ENCODE data around the gene STAG1.

GRCh38 chr3:136291302-136291701 is 460.9 kb downstream of the STAG1 start:
- TF ChIP-seq CTCF (IDR thresholded peaks at IDR 0.05; ENCODE audit: poor library complexity, severe bottlenecking) = no peak
- no peak for TF ChIP-seq MXI1 (conservative IDR thresholded peaks at IDR 0.05; ENCODE audit: poor library complexity, severe bottlenecking)
- TF ChIP-seq TAF1 (IDR thresholded peaks at IDR 0.05; ENCODE audit: low read depth) = no peak
- no peak for TF ChIP-seq SMC3 (conservative IDR thresholded peaks at IDR 0.05; ENCODE audit: poor library complexity)
- TF ChIP-seq POLR2AphosphoS5 (IDR thresholded peaks at IDR 0.05) = no peak
- TF ChIP-seq EP300 (conservative IDR thresholded peaks at IDR 0.05; ENCODE audit: poor library complexity, severe bottlenecking) = no peak
- TF ChIP-seq REST (IDR thresholded peaks at IDR 0.05; ENCODE audit: borderline replicate concordance) = no peak
- TF ChIP-seq EZH2 (IDR thresholded peaks at IDR 0.05; ENCODE audit: borderline replicate concordance, insufficient read depth, low read length, poor library complexity, severe bottlenecking) = no peak
- no peak for TF ChIP-seq RAD21 (conservative IDR thresholded peaks at IDR 0.05)

Data from neural cell (in vitro differentiated cells).